Suprapubic skin (tissue), 4 donors: Measurements from ENCODE around the gene KLHL25.

Experiments
- CTCF ChIP-seq, 2 donors: fragments of 200-600 bp in 1 of 2; fragments of 450-650 bp in 1 of 2; sonication (generic) in 1 of 2; IDR thresholded peaks; one replicate each; pipeline ENCODE4 v1.5.1; 2016 to 2019; ENCODE audit warnings: antibody characterized with exemption in 2 of 2, mild to moderate bottlenecking in 1 of 2, moderate library complexity in 1 of 2
- POLR2A ChIP-seq, 2 donors: fragments of 450-650 bp; IDR thresholded peaks; one replicate each; pipeline ENCODE4 v1.6.1; 2017; ENCODE audit warnings: antibody characterized with exemption in 2 of 2, mild to moderate bottlenecking in 2 of 2, moderate library complexity in 2 of 2
- POLR2AphosphoS5 ChIP-seq, 3 donors: sonication (generic); formaldehyde crosslinking; IDR thresholded peaks; one replicate each; pipeline ENCODE4 v1.6.1; 2017; ENCODE audit warnings: antibody characterized with exemption in 3 of 3

- TF ChIP-seq CTCF (IDR thresholded peaks at IDR 0.05): no peak
- TF ChIP-seq POLR2AphosphoS5 (IDR thresholded peaks at IDR 0.05): no peak
- TF ChIP-seq POLR2A (IDR thresholded peaks at IDR 0.05): no peak
Measured at GRCh38 chr15:85840802-85841152, 46.1 kb upstream of the KLHL25 start.
